OCI-LY3 (cell line): Measurements from ENCODE around the gene FMNL3.

Source experiments
- EZH2phosphoT487 ChIP-seq: fragments of 200-600 bp; shearing (Covaris generic); IDR thresholded peaks from 2 replicates; pipeline ENCODE4 v1.6.1; 2018; ENCODE audit warnings: antibody characterized with exemption, mixed run types, low read depth
- TF ChIP-seq, protein P1 (sequence below): fragments of 200-600, 300-600 bp; sonication (generic); IDR thresholded peaks from 2 replicates; pipeline ENCODE4 v1.5.1; 2014; ENCODE audit warnings: antibody characterized with exemption, low read length, low read depth

DNA sequence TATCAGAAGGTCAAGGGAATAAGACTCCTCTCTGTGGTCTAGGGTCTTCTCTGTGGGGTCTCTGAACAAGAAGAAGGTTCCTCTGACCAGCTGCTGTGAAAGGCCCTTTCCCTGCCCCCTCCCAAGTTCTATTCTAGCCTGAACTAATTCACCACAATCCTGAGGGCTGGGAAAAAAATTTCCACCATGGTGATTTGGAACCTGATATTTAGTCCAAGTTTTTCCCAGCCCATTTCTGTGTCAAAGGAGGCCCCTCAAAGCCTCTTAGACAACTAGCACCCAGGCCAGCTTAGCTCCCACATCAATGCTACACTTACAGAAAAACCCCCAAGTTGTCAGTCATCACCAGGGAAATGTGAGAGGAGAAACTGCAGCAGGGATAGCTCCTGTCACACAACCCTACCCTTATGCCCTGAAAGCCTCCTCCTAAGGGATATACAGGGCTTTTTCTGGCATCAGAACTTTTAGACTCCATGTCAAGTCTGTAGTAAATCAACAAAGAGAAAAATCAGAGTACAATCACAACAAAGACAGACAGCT is 4.5 kb downstream of the FMNL3 start:
- TF ChIP-seq, protein P1, sequence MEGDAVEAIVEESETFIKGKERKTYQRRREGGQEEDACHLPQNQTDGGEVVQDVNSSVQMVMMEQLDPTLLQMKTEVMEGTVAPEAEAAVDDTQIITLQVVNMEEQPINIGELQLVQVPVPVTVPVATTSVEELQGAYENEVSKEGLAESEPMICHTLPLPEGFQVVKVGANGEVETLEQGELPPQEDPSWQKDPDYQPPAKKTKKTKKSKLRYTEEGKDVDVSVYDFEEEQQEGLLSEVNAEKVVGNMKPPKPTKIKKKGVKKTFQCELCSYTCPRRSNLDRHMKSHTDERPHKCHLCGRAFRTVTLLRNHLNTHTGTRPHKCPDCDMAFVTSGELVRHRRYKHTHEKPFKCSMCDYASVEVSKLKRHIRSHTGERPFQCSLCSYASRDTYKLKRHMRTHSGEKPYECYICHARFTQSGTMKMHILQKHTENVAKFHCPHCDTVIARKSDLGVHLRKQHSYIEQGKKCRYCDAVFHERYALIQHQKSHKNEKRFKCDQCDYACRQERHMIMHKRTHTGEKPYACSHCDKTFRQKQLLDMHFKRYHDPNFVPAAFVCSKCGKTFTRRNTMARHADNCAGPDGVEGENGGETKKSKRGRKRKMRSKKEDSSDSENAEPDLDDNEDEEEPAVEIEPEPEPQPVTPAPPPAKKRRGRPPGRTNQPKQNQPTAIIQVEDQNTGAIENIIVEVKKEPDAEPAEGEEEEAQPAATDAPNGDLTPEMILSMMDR: no peak
- TF ChIP-seq EZH2phosphoT487: no peak
